Stimulated activated CD8-positive, alpha-beta memory T cell treated with anti-CD3 and anti-CD28 coated beads, Interleukin-12 subunit alpha, Interleukin-12 subunit beta, amount 100 ng/mL, for 24 hours (primary cell): ENCODE measurements around the gene ZNF521.

Experiments used
- DNase-seq: peaks from one replicate; pipeline ENCODE4 v3.0.0-alpha.2; 2020; ENCODE audit errors: extremely low read depth

The ZNF521 gene

GRCh38 chr18:25125680-25126079 is 226.3 kb downstream of the ZNF521 start:
- no peak for DNase-seq

- no peak for DNase-seq
These were observed 228.3 kb downstream of the ZNF521 start for GRCh38 chr18:25123438-25124232.

GRCh38 chr18:25121442-25121841 is 230.5 kb downstream of the ZNF521 start:
- DNase-seq: no peak

- no peak for DNase-seq
These were observed 238.4 kb downstream of the ZNF521 start for GRCh38 chr18:25113566-25113965.

GRCh38 chr18:25112821-25113434 is 239.0 kb downstream of the ZNF521 start:
- DNase-seq: no peak

- DNase-seq: no peak
These were observed 240.3 kb downstream of the ZNF521 start for GRCh38 chr18:25111377-25112288.

- DNase-seq: no peak
These were observed 242.5 kb downstream of the ZNF521 start for GRCh38 chr18:25109484-25109883.

GRCh38 chr18:25103468-25104155 is 248.4 kb downstream of the ZNF521 start:
- no peak for DNase-seq

GRCh38 chr18:25102662-25103061 is 249.3 kb downstream of the ZNF521 start:
- DNase-seq: no peak

- no peak for DNase-seq
These were observed 251.5 kb downstream of the ZNF521 start for GRCh38 chr18:25100418-25100817.

GRCh38 chr18:25099895-25100294 is 252.1 kb downstream of the ZNF521 start:
- no peak for DNase-seq

- DNase-seq: no peak
These were observed 254.4 kb downstream of the ZNF521 start for GRCh38 chr18:25097569-25098056.

GRCh38 chr18:25097057-25097456 is 254.9 kb downstream of the ZNF521 start:
- no peak for DNase-seq

GRCh38 chr18:25093141-25093540 is 258.8 kb downstream of the ZNF521 start:
- no peak for DNase-seq

GRCh38 chr18:25089470-25089869 is 262.5 kb downstream of the ZNF521 start:
- DNase-seq: no peak

GRCh38 chr18:25086876-25087275 is 265.1 kb downstream of the ZNF521 start:
- DNase-seq: no peak

GRCh38 chr18:25081001-25081400 is 271.0 kb downstream of the ZNF521 start:
- DNase-seq: no peak

- no peak for DNase-seq
These were observed 271.8 kb downstream of the ZNF521 start for GRCh38 chr18:25080211-25080610.

GRCh38 chr18:25077944-25078723 is 273.8 kb downstream of the ZNF521 start:
- DNase-seq: no peak

- DNase-seq: no peak
These were observed 274.7 kb downstream of the ZNF521 start for GRCh38 chr18:25077038-25077943.
